ENCODE results near the gene TAPBP. TPM values are rescaled to one million over a fixed set of nuclear protein-coding genes. Genes with fewer than 3 reads are reported as not detected.

TAPBP gene
- total RNA-seq, 4 donors from 2014 or later, result 36.2 to 77.0 (median 50.5) TPM

DNA sequence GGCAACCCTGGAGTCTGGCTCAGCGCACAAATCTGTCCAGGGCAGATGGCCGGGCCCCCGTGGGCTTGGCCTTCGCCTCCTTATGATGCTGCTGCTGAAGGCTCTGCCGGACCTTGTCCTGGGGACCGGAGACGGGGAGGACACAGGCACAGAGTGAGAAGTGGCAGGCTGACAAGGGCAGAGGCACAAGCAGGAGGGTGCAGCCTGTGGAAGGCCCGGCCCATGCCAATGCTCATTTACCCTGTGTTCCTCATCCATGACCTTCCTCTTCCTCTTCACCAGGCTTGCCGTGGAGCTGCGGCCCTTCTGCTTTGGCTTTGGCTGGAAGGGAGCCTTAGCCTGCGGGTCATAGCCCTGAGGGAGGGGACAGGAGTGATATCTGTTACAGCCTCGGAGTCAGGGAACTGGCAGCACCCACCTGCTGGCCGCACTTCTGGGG lies 34.6 kb downstream of the TAPBP start:
- TF ChIP-seq, protein P1, sequence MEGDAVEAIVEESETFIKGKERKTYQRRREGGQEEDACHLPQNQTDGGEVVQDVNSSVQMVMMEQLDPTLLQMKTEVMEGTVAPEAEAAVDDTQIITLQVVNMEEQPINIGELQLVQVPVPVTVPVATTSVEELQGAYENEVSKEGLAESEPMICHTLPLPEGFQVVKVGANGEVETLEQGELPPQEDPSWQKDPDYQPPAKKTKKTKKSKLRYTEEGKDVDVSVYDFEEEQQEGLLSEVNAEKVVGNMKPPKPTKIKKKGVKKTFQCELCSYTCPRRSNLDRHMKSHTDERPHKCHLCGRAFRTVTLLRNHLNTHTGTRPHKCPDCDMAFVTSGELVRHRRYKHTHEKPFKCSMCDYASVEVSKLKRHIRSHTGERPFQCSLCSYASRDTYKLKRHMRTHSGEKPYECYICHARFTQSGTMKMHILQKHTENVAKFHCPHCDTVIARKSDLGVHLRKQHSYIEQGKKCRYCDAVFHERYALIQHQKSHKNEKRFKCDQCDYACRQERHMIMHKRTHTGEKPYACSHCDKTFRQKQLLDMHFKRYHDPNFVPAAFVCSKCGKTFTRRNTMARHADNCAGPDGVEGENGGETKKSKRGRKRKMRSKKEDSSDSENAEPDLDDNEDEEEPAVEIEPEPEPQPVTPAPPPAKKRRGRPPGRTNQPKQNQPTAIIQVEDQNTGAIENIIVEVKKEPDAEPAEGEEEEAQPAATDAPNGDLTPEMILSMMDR (IDR thresholded peaks at IDR 0.05; ENCODE audit: low read depth), result no peak

DNA sequence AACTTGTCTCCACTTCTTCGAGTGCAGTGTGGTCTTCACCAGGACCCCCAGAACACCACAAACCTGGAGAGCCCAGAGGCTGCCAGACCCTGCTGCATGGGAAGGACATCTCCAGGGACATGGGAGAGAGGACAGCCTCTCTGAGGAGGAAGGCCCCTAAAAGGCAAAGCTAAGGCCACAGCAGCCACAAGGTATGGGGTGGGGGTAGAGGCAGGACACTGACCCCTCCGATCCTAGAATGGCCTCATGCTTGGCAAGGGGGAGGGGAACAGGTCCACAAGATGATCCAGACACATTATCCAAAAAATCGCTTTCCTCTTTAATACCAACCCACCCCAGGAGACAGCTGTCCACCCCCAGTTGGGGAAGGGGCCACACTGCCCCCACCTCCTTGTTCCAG lies 35.1 kb downstream of the TAPBP start:
- TF ChIP-seq, protein P1 (IDR thresholded peaks at IDR 0.05; ENCODE audit: low read depth), result no peak

DNA sequence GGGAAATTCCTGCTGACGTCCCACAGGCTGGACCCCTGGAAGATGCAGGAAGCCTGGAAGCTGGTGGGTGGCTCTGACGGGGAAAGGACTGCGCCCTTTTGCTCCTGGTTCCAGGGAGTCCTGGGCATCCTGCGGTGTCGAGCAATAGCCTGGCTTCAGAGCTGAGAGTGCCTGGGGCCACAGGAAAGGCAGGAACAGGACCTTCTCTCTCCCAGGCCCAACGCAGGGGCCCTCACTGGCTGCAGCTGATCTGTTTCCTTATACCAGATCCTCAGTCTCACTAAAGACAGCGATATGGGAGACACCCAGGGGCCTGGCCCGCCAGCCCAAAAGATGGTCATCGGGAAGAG lies 35.5 kb downstream of the TAPBP start:
- TF ChIP-seq, protein P1 (IDR thresholded peaks at IDR 0.05; ENCODE audit: low read depth), result no peak

DNA sequence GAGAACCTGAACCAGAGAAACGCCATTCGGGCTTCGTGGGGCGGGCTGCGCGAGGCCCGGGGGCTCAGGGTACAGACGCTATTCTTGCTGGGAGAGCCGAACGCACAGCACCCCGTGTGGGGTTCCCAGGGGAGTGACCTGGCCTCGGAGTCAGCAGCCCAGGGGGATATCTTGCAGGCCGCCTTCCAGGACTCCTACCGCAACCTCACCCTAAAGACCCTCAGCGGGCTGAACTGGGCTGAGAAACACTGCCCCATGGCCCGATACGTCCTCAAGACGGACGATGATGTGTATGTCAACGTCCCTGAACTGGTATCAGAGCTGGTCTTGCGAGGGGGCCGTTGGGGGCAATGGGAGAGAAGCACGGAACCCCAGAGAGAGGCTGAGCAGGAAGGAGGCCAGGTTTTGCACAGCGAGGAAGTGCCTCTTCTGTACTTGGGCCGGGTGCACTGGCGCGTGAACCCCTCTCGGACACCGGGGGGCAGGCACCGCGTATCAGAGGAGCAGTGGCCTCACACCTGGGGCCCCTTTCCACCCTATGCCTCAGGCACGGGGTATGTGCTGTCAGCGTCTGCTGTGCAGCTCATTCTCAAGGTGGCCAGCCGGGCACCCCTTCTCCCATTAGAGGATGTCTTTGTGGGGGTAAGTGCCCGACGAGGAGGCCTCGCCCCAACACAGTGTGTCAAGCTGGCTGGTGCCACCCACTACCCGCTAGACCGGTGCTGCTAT lies 36.1 kb downstream of the TAPBP start:
- TF ChIP-seq, protein P1 (IDR thresholded peaks at IDR 0.05; ENCODE audit: low read depth), result no peak

DNA sequence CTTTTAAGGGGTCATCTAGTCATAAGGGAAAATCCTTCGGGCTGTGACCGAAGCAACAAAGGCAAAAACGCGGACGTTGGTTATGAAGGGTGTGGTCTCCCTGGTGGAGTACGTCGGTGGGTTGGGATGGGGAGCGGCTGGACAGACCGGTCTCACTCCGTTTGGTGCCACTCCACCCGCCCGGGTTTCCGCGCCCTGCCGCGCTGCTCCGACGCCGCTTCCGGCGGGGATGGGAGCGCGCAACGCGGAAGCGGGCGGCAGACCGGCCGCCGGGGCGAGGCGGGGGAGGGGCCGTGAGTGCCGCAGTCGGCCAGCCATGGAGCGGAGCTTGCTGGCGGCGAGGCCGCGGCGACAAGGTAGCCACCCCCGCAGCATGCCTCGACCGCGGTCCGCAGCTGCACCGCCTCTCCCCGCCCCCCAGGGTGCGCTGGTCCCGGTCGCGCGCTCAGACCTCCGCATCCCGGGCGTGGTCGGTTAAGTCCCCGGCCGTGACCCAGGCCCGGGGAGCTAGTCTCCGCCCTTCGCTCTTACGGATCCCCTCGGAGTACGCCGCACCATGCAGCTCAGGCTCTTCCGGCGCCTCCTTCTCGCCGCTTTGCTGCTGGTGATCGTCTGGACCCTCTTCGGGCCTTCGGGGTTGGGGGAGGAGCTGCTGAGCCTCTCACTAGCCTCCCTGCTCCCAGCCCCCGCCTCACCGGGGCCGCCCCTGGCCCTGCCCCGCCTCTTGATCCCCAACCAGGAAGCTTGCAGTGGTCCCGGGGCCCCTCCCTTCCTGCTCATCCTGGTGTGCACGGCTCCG lies 36.8 kb downstream of the TAPBP start, which contains the start of gene B3GALT4:
TSS of gene B3GALT4 (plus strand) at position 260 of the 799 bp plus-strand sequence. CDS start at position 557, 297 bp downstream.
- TF ChIP-seq, protein P1 (IDR thresholded peaks at IDR 0.05; ENCODE audit: low read depth), result no peak

DNA sequence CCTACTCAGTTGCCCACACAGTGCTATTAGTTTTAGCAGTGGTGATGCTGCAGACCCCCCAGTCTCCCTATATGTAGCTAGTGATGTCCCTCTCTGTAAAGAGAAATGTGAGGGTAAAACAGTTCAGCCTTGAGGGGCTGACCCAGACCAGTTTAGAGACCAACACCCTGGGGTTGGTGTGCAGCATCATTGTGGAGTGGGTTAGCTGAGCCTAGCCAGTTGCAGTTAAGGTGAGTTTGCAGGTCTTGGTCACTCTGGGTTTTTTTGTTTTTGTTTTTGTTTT lies 37.4 kb downstream of the TAPBP start:
- TF ChIP-seq, protein P1 (IDR thresholded peaks at IDR 0.05; ENCODE audit: low read depth), result no peak
